GM20000 (cell line): Measurements from ENCODE around the gene HES1.
"Not testable (repeated sequence)": the region's sequence is repeated elsewhere in the genome, so short reads cannot be mapped to it uniquely, and the experiment has no call there.

Experiments used
- DNase-seq: peaks from one replicate; pipeline ENCODE4 v3.0.0; 2012; ENCODE audit warnings: low spot score
- CTCF ChIP-seq: IDR thresholded peaks from 2 replicates; pipeline ENCODE4 v1.5.1; 2012; ENCODE audit warnings: mild to moderate bottlenecking, control low read depth; ENCODE audit errors: extremely low read depth, missing control alignments

The HES1 gene

GRCh38 chr3:194091141-194091540, 44.8 kb upstream of the HES1 start:
- TF ChIP-seq CTCF = no peak
- no peak for DNase-seq

- not testable (repeated sequence) for DNase-seq
Observed at GRCh38 chr3:194091897-194092296, 44.1 kb upstream of the HES1 start.

- no peak for TF ChIP-seq CTCF
- no peak for DNase-seq
Observed at GRCh38 chr3:194092881-194093301, 43.1 kb upstream of the HES1 start.

- no peak for DNase-seq
- TF ChIP-seq CTCF = no peak
Observed at GRCh38 chr3:194093842-194094241, 42.1 kb upstream of the HES1 start.

- no peak for TF ChIP-seq CTCF
- no peak for DNase-seq
Observed at GRCh38 chr3:194095464-194095863, 40.5 kb upstream of the HES1 start.

- no peak for DNase-seq
- TF ChIP-seq CTCF = no peak
Observed at GRCh38 chr3:194095902-194096301, 40.0 kb upstream of the HES1 start.

GRCh38 chr3:194097141-194097882, 38.6 kb upstream of the HES1 start:
- no peak for DNase-seq
- TF ChIP-seq CTCF = no peak
